Hair follicular keratinocyte (primary cell): Measurements from ENCODE around the gene RGS5. TPM values are rescaled to one million over a fixed set of nuclear protein-coding genes. Genes with fewer than 3 reads are reported as not detected.

Source experiments
- total RNA-seq: library from RNA; depleted of rRNA; stranded (reverse); fragments of >200 nt; gene quantifications from 2 replicates; pipeline ENCODE4 v1.2.3, GENCODE V29; 2015

Gene RGS5
- 0.16 and 0.49 TPM in 2 replicates for total RNA-seq

DNA sequence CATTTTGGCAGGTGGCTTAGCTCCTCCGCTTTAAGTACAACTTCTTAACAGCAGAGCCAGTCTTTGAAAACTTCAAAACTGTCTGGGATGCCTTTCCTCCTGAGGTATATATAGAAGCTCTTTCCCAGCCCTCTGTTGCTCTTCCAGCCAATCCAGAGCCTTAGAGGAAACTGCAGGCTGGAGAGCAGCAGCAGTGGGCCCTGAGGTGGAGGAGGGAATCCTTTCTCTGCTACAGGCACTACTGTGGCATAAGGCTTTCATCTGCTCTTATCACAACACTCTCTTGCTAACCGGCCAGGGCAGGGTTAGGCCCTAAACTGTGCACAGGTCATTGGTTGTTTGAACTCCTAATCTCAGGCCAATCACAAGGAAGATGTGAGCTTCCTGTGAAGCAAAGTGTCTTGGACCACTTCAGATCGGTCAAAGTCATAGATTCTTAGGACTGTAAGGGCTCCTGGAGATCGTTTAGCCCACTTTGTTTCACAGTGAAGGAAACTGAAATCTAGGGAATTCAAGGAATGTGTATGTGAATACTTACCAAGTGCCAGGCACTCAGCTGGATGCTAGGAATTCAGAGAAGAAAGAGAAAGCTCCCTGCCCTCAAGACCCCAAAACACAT is at the start of gene RGS5:
Gene RGS5, minus strand, starts transcription at position 84 of the 619 bp plus-strand sequence. Its CDS starts 81 bp downstream, at position 3.

Other genes with a start within 250 kb of the RGS5 start
- gene RGS4, start 133.6 kb downstream of the RGS5 start, total RNA-seq = 0.04 TPM in 1 of 2 replicates, not detected in the other
- gene NUF2, start 119.0 kb upstream of the RGS5 start, total RNA-seq = 6.6 and 26.8 TPM in 2 replicates